HFFc6 (cell line): Measurements from ENCODE around the gene TMEM221. TPM values are rescaled to one million over a fixed set of nuclear protein-coding genes. Genes with fewer than 3 reads are reported as not detected.

ENCODE experiments used
- DNase-seq: peaks from one replicate; pipeline ENCODE4 v3.0.0-alpha.2; 2018
- H3K27ac Mint-ChIP-seq: 2 replicates; pipeline ENCODE4 v1.8.0; 2020; ENCODE audit warnings: mild to moderate bottlenecking, mixed read lengths
- H3K27me3 Mint-ChIP-seq: 2 replicates; pipeline ENCODE4 v1.8.0; 2021; ENCODE audit warnings: mild to moderate bottlenecking, moderate library complexity, mixed read lengths; ENCODE audit not compliant: insufficient read depth
- H3K36me3 Mint-ChIP-seq: 2 replicates; pipeline ENCODE4 v1.8.0; 2021; ENCODE audit warnings: low read depth, mixed read lengths
- H3K4me1 Mint-ChIP-seq: 2 replicates; pipeline ENCODE4 v1.8.0; 2020; ENCODE audit warnings: low read depth, mixed read lengths
- H3K4me3 Mint-ChIP-seq: 2 replicates; pipeline ENCODE4 v1.8.0; 2020; ENCODE audit warnings: mild to moderate bottlenecking, moderate library complexity, mixed read lengths
- H3K9me3 Mint-ChIP-seq: 2 replicates; pipeline ENCODE4 v1.8.0; 2020; ENCODE audit warnings: mild to moderate bottlenecking, mixed read lengths
- total RNA-seq, 6 experiments: library from RNA; stranded (reverse); fragmentation: NEBNext Ultra II Directional; extraction: Animal tissue kit (Norgen Biotek cat#: 25700); gene quantifications; 2 replicates in 1 of 6; 3 replicates in 5 of 6; pipeline ENCODE4 v1.2.3, GENCODE V29; 2021
- TF ChIP-seq, protein P1 (sequence below): fragments of 200-600 bp; sonication (generic); IDR thresholded peaks from 2 replicates; pipeline ENCODE4 v1.5.0; 2021; ENCODE audit warnings: antibody characterized with exemption, mild to moderate bottlenecking

Gene TMEM221
- total RNA-seq, 6 experiments from 2014 or later, result not detected

DNA sequence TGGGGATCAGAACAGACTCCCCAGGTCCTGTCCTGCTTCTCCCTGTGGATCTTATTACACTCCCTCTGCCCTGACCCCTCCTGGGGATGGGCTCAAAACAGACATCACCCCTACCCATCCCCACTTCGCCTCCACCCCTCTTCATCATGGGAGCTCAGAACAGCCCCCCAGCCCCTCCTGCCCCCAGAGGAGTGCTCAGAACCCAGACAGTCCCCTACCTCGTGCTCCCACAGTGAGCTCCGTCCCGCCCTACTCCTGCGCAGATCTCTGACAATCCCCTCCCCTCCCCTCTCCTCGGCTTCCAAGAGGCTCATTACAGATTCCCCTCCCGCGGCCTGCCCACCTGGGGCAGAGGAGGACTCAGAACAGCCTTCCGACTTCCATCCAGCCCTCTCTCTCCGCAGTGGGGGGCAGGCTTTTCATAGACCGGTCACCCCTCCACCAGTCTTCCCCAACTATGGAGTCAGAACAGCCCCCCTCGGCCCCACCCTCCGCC lies 6.2 kb upstream of the TMEM221 start:
- TF ChIP-seq, protein P1, sequence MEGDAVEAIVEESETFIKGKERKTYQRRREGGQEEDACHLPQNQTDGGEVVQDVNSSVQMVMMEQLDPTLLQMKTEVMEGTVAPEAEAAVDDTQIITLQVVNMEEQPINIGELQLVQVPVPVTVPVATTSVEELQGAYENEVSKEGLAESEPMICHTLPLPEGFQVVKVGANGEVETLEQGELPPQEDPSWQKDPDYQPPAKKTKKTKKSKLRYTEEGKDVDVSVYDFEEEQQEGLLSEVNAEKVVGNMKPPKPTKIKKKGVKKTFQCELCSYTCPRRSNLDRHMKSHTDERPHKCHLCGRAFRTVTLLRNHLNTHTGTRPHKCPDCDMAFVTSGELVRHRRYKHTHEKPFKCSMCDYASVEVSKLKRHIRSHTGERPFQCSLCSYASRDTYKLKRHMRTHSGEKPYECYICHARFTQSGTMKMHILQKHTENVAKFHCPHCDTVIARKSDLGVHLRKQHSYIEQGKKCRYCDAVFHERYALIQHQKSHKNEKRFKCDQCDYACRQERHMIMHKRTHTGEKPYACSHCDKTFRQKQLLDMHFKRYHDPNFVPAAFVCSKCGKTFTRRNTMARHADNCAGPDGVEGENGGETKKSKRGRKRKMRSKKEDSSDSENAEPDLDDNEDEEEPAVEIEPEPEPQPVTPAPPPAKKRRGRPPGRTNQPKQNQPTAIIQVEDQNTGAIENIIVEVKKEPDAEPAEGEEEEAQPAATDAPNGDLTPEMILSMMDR, result no peak
- no peak for DNase-seq
- peaks cover 28% of the 10 kb centered on the region for H3K27me3 Mint-ChIP-seq

DNA sequence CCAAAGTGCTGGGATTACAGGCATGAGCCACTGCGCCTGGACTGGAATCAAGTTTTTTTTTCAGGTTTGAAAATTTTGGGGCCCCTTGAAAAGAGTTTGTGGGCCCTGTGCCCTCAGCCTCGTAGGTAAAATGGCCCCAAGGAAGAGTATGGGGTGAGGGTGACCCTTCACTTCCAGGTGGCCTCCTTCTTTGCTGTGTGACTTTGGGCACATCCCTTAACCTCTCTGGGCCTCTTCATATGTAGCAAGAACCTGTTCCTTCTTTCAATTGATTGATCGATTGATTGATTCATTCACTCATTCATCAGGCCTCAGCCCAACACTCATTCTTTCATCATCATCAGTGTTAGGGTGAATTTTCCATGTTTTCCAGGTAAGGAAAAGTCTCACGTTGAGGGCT lies 3.4 kb upstream of the TMEM221 start:
- no peaks in the 10 kb centered on the region for H3K36me3 Mint-ChIP-seq
- no peak for DNase-seq
- H3K27ac Mint-ChIP-seq, result no peak overlapping the region
- H3K4me1 Mint-ChIP-seq, result no peaks in the 10 kb centered on the region
- TF ChIP-seq, protein P1, result no peak
- no peaks in the 10 kb centered on the region; the same call in 1 of the 2 replicates for H3K9me3 Mint-ChIP-seq
- H3K4me3 Mint-ChIP-seq, result no peak overlapping the region
- H3K27me3 Mint-ChIP-seq, result peaks cover 28% of the 10 kb centered on the region

More for the DNA sequence above, 6.2 kb upstream of the TMEM221 start:
- Mint-ChIP-seq H3K4me3 (no peak overlapping the region), H3K4me1 (no peaks in the 10 kb centered on the region), H3K36me3 (no peaks in the 10 kb centered on the region), H3K27ac (no peak overlapping the region), H3K9me3 (no peaks in the 10 kb centered on the region; the same call in 1 of the 2 replicates)

GRCh38 chr19:17450264-17451075 lies 2.0 kb upstream of the TMEM221 start:
- Mint-ChIP-seq H3K27ac (no peak overlapping the region), H3K4me3 (no peak overlapping the region), H3K27me3 (peaks cover 28% of the 10 kb centered on the region)

DNA sequence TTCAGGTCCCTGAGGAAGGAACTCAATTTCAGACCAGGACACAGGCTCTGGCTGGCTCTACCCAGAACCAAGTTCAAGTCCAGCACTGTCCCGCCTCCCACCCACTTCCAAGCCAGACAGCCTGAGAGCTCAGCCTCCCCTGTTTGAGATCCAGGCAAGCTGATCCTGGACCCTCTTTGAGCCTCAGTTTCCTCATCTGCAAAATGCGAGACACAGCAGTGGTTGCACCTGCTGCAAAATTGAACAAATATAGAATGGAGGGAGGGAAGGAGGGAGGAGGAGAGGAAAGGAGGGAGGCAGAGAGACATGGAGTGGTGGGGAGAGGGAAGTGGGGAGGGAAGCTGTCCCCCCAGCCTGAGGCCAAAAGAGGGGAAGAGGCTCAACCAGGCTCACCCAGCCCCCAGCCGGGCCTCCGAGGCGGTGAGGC lies 751 bp downstream of the TMEM221 start:
- peaks cover 15% of the 10 kb centered on the region for H3K27me3 Mint-ChIP-seq
- TF ChIP-seq, protein P1, result no peak
- no peaks in the 10 kb centered on the region for H3K4me1 Mint-ChIP-seq
- no peaks in the 10 kb centered on the region for H3K9me3 Mint-ChIP-seq
- no peak overlapping the region for H3K27ac Mint-ChIP-seq
- no peaks in the 10 kb centered on the region for H3K36me3 Mint-ChIP-seq
- DNase-seq, result no peak
- no peak overlapping the region for H3K4me3 Mint-ChIP-seq

More at GRCh38 chr19:17450264-17451075, 2.0 kb upstream of the TMEM221 start:
- no peak for DNase-seq
- TF ChIP-seq, protein P1, result no peak
- Mint-ChIP-seq H3K36me3 (no peaks in the 10 kb centered on the region), H3K4me1 (no peaks in the 10 kb centered on the region), H3K9me3 (no peaks in the 10 kb centered on the region; the same call in 1 of the 2 replicates)

GRCh38 chr19:17445526-17446165 lies 2.8 kb downstream of the TMEM221 start:
- TF ChIP-seq, protein P1, result no peak
- Mint-ChIP-seq H3K9me3 (peaks cover 6% of the 10 kb centered on the region), H3K27ac (no peak overlapping the region), H3K4me1 (peaks cover 9% of the 10 kb centered on the region), H3K36me3 (no peaks in the 10 kb centered on the region), H3K4me3 (no peak overlapping the region), H3K27me3 (peaks cover 11% of the 10 kb centered on the region)
- DNase-seq, result no peak
